ENCODE data around the gene CD300E.

DNA sequence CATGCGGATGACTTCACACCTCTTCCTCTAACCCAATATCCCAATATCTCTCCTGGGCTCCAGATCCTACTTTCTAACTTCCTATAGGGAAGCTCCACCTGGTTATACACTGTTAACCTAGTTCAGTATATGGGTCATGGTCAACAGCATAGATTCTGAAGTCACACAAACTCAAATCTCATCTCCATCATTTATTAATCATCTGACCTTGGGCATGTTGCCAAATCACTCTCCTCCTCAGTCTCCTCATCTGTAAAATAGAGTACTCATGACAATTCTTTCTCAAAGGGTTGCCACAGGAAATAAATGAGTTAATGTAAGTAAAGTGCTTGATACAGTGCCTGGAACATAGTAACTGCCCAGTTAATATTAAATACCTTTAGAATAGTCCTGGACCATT, 593 bp upstream of the CD300E start:
- no peak for TF ChIP-seq POLR2AphosphoS5 (IDR thresholded peaks at IDR 0.05; ENCODE audit: insufficient read depth, low read depth, low read length)
- TF ChIP-seq, protein P1, sequence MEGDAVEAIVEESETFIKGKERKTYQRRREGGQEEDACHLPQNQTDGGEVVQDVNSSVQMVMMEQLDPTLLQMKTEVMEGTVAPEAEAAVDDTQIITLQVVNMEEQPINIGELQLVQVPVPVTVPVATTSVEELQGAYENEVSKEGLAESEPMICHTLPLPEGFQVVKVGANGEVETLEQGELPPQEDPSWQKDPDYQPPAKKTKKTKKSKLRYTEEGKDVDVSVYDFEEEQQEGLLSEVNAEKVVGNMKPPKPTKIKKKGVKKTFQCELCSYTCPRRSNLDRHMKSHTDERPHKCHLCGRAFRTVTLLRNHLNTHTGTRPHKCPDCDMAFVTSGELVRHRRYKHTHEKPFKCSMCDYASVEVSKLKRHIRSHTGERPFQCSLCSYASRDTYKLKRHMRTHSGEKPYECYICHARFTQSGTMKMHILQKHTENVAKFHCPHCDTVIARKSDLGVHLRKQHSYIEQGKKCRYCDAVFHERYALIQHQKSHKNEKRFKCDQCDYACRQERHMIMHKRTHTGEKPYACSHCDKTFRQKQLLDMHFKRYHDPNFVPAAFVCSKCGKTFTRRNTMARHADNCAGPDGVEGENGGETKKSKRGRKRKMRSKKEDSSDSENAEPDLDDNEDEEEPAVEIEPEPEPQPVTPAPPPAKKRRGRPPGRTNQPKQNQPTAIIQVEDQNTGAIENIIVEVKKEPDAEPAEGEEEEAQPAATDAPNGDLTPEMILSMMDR (IDR thresholded peaks at IDR 0.05; ENCODE audit: extremely low read depth in 1 of 2, insufficient read depth in 1 of 2, low read depth in 1 of 2, low read length in 2 of 2): no peak

Measured in endothelial cell of umbilical vein (primary cell).